Measurements from ENCODE around the gene SULT1C2. TPM values are rescaled to one million over a fixed set of nuclear protein-coding genes. Genes with fewer than 3 reads are reported as not detected.

SULT1C2 gene
- total and polyA plus RNA-seq, 9 of the 15 experiments (the other 6 are each of a cell fraction or from before 2014, with no cell fraction given) = 0.22 TPM; not detected in 8

DNA sequence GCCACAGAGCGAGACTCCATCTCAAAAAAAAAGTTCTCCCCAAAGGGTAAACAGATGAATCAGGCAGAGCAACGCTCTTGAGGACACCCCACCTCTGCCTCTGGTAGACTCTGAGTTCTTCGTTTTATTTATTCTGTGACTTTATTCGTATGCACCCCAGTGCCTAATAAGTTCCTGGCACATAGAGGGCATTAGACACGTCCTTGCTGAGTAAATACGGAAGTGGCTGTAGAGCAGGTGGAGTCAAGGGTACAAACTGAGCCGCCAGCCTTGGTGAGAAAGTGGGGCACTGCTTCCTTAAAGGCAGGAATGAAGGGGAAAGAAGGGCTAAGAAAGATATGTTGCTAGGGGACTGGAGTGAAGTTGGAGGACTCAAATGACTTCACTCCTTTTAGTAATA, 12.9 kb downstream of the SULT1C2 start:
- H2AFZ ChIP-seq (ENCODE audit: low read depth, low read length) = peak overlapping the region; percentile 77
- peak; percentile 16; the same call in 1 of the 3 replicates for ATAC-seq
- H3K4me2 ChIP-seq (ENCODE audit: insufficient read depth, low read length) = peak overlapping the region; percentile 50
- no TSS peak for BruUV-seq (replicated peaks)
- 7% methylated on average over 7 of the region's 7 CpGs for WGBS (ENCODE audit: insufficient coverage, low coverage, missing lambda C conversion rate)
- no peaks in the 10 kb centered on the region for H4K20me1 ChIP-seq (replicated peaks; ENCODE audit: control insufficient read depth, insufficient read depth, low read length)
- DNase-seq (ENCODE audit: extremely low read depth in 1 of 4, low spot score in 3 of 4) = no peak
- no peaks in the 10 kb centered on the region for H3K9me3 ChIP-seq (replicated peaks; ENCODE audit: control insufficient read depth, insufficient read depth, low read depth, low read length)
- H3K27ac ChIP-seq (ENCODE audit: extremely low read depth, low read depth, low read length) = no peak overlapping the region
- H3K4me1 ChIP-seq (replicated peaks in 1 of 2; ENCODE audit: control insufficient read depth in 2 of 2, insufficient read depth in 2 of 2, low read length in 2 of 2) = peaks cover 0 to 3% of the 10 kb centered on the region in 2 experiments; a peak in 3 of 5 replicates
- ChIA-PET CTCF (ENCODE audit: low intra/inter-chr PET ratio) (no interaction called here), POLR2A (no interaction called here)
- H3K79me2 ChIP-seq (ENCODE audit: control insufficient read depth, insufficient read depth, low read length) = no peaks in the 10 kb centered on the region
- in situ Hi-C loops (cut with MboI) (no loop called here), intact Hi-C loops (cut with micrococcal nuclease) (no loop called here)
- no peak overlapping the region; a peak in 1 of 4 replicates for H3K9ac ChIP-seq (ENCODE audit: insufficient read depth in 1 of 2, low read depth in 2 of 2, low read length in 2 of 2)
- H3K9me1 ChIP-seq (ENCODE audit: control insufficient read depth, insufficient read depth, low read length) = no peaks in the 10 kb centered on the region
- H3K4me3 ChIP-seq = no peak overlapping the region
- no peak for TF ChIP-seq ERF (CRISPR knock-in tag; IDR thresholded peaks at IDR 0.05)
- TF ChIP-seq ZSCAN32 (CRISPR knock-in tag; IDR thresholded peaks at IDR 0.05) = no peak
- no peak for TF ChIP-seq ATF1 (CRISPR knock-in tag; IDR thresholded peaks at IDR 0.05)
- TF ChIP-seq ATF1 (tag; IDR thresholded peaks at IDR 0.05) = no peak
- TF ChIP-seq, protein P1, sequence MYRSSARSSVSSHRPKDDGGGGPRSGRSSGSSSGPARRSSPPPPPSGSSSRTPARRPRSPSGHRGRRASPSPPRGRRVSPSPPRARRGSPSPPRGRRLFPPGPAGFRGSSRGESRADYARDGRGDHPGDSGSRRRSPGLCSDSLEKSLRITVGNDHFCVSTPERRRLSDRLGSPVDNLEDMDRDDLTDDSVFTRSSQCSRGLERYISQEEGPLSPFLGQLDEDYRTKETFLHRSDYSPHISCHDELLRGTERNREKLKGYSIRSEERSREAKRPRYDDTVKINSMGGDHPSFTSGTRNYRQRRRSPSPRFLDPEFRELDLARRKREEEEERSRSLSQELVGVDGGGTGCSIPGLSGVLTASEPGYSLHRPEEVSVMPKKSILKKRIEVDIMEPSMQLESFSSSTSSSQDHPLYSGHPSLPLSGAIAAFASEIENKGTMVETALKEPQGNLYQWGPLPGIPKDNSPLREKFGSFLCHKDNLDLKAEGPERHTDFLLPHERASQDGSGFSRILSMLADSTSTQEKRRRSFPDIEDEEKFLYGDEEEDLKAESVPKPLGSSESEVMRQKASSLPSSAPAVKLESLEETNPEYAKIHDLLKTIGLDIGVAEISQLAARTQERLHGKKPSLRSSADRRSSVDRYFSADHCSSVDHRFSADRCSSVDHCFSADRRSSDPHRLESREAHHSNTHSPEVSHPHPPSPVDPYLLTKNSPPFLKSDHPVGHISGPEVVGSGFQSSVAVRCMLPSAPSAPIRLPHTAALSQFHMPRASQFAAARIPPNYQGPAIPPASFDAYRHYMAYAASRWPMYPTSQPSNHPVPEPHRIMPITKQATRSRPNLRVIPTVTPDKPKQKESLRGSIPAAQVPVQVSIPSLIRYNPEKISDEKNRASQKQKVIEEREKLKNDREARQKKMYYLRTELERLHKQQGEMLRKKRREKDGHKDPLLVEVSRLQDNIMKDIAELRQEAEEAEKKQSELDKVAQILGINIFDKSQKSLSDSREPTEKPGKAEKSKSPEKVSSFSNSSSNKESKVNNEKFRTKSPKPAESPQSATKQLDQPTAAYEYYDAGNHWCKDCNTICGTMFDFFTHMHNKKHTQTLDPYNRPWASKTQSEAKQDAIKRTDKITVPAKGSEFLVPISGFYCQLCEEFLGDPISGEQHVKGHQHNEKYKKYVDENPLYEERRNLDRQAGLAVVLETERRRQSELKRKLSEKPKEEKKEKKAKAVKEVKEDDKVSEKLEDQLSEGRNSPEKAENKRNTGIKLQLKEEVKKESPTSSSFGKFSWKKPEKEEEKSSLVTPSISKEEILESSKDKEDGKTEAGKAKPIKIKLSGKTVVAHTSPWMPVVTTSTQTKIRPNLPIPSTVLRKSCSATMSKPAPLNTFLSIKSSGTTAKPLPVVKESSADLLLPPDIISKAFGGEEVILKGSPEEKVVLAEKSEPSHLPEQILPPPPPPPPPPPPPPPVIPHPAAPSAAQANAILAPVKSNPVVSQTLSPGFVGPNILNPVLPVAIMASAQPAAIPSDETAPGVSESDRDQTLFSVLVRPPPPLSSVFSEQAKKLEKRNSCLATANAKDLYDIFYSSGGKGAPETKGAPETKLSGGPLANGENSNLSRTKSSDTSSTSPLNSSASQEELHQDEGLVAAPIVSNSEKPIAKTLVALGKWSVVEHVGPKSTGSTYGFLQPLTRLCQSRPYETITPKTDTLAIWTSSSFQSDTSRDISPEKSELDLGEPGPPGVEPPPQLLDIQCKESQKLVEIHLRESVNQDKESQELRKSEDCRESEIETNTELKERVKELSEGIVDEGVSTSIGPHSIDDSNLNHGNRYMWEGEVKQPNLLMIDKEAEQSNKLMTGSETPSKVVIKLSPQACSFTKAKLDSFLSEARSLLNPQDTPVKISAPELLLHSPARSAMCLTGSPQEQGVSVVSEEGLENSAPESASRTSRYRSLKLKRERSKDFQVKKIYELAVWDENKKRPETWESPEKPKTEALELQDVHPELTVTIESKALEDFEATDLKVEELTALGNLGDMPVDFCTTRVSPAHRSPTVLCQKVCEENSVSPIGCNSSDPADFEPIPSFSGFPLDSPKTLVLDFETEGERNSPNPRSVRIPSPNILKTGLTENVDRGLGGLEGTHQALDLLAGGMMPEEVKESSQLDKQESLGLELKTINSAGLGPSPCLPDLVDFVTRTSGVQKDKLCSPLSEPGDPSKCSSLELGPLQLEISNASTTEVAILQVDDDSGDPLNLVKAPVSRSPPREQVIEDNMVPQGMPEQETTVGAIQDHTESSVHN (IDR thresholded peaks at IDR 0.05; ENCODE audit: borderline replicate concordance in 1 of 2, low read depth in 1 of 2) = no peak
- peak; percentile 68 for TF ChIP-seq SPI1 (IDR thresholded peaks at IDR 0.05; ENCODE audit: borderline replicate concordance, low read depth, low read length)
- no peak for FAIRE-seq
- peaks cover 10 to 35% of the 10 kb centered on the region in 2 experiments for H3K27me3 ChIP-seq (ENCODE audit: control insufficient read depth in 2 of 2, insufficient read depth in 2 of 2, low read length in 2 of 2)
- H3K36me3 ChIP-seq (ENCODE audit: control insufficient read depth, insufficient read depth, low read length) = no peaks in the 10 kb centered on the region
